Amniotic epithelial cell (primary cell): ENCODE results near the gene TMEM234.

Source experiments
- DNase-seq: peaks from one replicate; pipeline ENCODE4 v3.0.0-alpha.2; 2010; ENCODE audit warnings: low read depth

Gene TMEM234

DNA sequence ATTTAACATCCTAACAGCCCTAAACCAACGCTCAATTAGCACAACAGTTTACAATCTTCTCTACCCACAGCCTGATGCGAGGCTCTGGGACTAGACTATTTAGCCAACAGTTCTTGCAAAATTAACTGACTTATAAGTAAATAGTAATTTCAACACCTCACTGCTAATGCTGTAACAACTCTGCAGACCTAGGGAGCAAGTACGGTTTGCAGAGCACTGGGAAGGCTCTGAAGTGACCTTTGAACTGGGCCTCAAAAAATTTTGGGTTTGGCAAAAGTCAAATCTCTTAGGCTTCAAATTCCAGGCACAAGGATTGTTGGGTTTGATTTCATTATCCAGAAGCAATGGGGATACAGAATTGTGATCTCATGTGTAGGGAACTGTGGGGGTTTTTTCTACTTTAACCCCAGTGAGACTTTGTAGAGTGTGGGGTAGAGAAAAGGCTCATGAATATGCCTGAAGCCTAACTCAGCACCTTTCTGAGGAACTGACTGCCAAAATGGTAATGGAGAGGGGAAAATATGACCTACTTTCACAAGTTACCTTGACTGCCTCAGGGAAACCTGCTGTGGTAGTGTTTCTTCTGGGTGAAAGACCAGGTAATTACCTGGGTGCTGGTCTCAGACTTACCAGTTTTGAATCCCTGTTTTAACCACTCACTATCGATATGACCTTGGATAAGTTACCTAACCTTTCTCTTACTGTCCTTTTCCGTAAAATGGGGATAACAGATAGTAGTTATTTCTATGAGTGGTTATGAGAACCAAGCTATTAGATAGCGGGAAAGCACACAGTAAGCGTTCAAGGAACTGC, 43.6 kb downstream of the TMEM234 start:
- peak; percentile 34 for DNase-seq

DNA sequence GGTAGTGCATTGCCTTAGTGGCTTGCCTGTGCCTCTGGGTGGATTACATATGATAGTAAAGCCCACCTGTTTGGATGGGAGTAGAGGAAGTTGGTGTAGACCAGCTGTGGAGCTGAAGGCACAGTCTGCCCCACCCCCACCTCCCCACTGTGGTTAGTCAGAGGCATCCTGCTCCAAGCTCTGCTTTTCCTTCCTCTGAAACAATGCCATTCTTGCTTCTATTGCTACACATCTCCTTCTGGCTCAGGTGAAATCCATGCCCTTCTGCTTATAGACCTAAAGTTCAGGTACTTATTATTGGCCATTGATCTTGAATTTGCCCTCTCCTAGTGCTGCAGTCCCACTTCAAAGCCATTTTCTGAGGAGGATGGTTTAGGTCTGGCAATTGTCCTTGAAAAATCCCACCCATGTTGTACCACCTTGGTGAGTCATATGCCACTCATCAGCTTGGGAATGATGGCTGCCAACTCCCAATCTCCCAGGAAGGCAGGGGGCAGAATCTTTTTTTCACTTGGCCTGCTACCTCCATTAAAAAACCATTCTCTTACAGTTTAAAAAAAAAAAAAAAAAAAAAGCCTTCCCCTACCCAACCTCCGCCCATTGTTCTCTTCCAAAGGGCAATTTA, 49.4 kb downstream of the TMEM234 start:
- DNase-seq: peak; percentile 45

DNA sequence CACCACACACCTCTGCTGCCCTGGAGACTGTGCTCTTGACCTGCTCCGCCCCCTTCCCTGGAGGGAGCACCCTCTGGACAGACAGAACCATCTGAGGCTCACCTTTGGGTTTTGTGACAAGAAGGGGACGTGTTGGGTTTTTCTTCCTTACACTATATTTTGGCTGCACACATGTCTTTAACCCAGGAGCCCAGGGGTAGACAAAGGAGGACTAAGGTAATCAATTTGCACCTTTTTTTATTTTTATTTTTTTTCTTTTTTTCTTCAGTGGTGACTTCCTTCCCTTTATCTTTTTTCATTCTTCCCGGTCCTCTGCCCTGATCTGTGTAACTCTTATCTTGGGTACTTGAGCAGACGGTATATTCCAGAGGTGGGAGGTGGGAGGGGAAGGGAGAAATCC, 51.2 kb downstream of the TMEM234 start:
- no peak for DNase-seq
